Right lobe of liver (tissue), 6 donors: ENCODE data around the gene KCNB1. TPM values are rescaled to one million over a fixed set of nuclear protein-coding genes. Genes with fewer than 3 reads are reported as not detected.

Experiments
- ATAC-seq, 4 donors: fragments of 200-7000 bp; cut with Tn5 transposase; one replicate each; pipeline ENCODE4 v1.9.1; 2020; ENCODE audit warnings: mild to moderate bottlenecking in 4 of 4, moderate library complexity in 4 of 4
- DNase-seq, 3 donors: peaks; one replicate each; pipeline ENCODE4 v3.0.0-alpha.2; 2020
- H3K27ac ChIP-seq, 3 donors: fragments of 200-600 bp; one replicate each; pipeline ENCODE4 v1.8.0; 2022
- H3K27me3 ChIP-seq, 2 donors: fragments of 200-600 bp; one replicate each; pipeline ENCODE4 v1.8.0; 2022
- H3K36me3 ChIP-seq, 4 donors: fragments of 200-600 bp; sonication (generic) in 1 of 4; one replicate each; pipeline versions ENCODE4 v1.5.1 to v1.8.0; 2017 to 2022; ENCODE audit warnings: control low read depth in 1 of 4
- H3K4me1 ChIP-seq, 4 donors: fragments of 200-600 bp; sonication (generic) in 1 of 4; one replicate each; pipeline versions ENCODE4 v1.5.1 to v1.8.0; 2017 to 2022; ENCODE audit warnings: control low read depth in 1 of 4
- H3K4me3 ChIP-seq, 3 donors: fragments of 200-600 bp; one replicate each; pipeline ENCODE4 v1.8.0; 2022
- H3K9me3 ChIP-seq, 4 donors: fragments of 200-600 bp; sonication (generic) in 1 of 4; one replicate each; pipeline versions ENCODE4 v1.5.1 to v1.8.0; 2017 to 2022; ENCODE audit warnings: control low read depth in 1 of 4
- CTCF ChIP-seq, 4 donors: fragments of 200-600 bp in 3 of 4; fragments of 450-650 bp in 1 of 4; IDR thresholded peaks; one replicate each; pipeline versions ENCODE4 v1.5.1 to v1.8.0; 2016 to 2022; ENCODE audit warnings: antibody characterized with exemption in 4 of 4, mild to moderate bottlenecking in 2 of 4
- POLR2A ChIP-seq: fragments of 450-650 bp; IDR thresholded peaks from one replicate; pipeline ENCODE4 v1.6.1; 2017; ENCODE audit warnings: antibody characterized with exemption, mild to moderate bottlenecking
- WGBS: methylation state at CpG from one replicate; pipeline ENCODE4 v1.1.6; 2018; ENCODE audit warnings: low coverage, low lambda C conversion rate; ENCODE audit not compliant: insufficient coverage; ENCODE audit errors: missing lambda C conversion rate; 5-methylcytosine and 5-hydroxymethylcytosine counted together
- intact Hi-C, 2 donors: fragments of 100-400 bp; cut with DNase I; formaldehyde crosslinking; loops; one replicate each; pipeline versions ENCODE4 v1.11.2 to v1.14.1; 2022
- total RNA-seq, 6 experiments: library from RNA; depleted of rRNA in 2 of 6; stranded (reverse); fragments of >200 nt in 2 of 6; fragmentation: NEBNext Ultra II Directional in 3 of 6; extraction: Animal tissue kit (Norgen Biotek cat#: 25700) in 3 of 6; gene quantifications; one replicate each; pipeline versions ENCODE4 v1.1.0 to v1.2.4, GENCODE V29; 2016 to 2023
- donor health status: DM: no; HTN: yes; CAD: no.
- donor health status: DM: no; HTN: no; CAD: no.
- donor health status: DM: no; HTN: no; CAD: no.
- donor health status: DM: no; HTN: yes; CAD: no.
- donor health status: DM: no; HTN: yes; CAD: no.

Gene KCNB1
- total RNA-seq, 6 experiments from 2014 or later, result 1.5 to 8.2 (median 3.8) TPM

- H3K36me3 ChIP-seq, result no peaks in the 10 kb centered on the region
- DNase-seq (no peak), ATAC-seq (no peak)
- no peaks in the 10 kb centered on the region for H3K27me3 ChIP-seq
- WGBS, result 99% methylated on average over 5 of the region's 9 CpGs
- TF ChIP-seq CTCF (IDR thresholded peaks at IDR 0.05) (no peak), POLR2A (no peak)
- peaks cover 0 to 3% (median 1%) of the 10 kb centered on the region in 4 donors for H3K4me1 ChIP-seq
- no peak overlapping the region for H3K4me3 ChIP-seq
- intact Hi-C loops, result no loop called here
- no peaks in the 10 kb centered on the region for H3K9me3 ChIP-seq
- H3K27ac ChIP-seq, result no peak overlapping the region
These were observed 110.3 kb downstream of the KCNB1 start for GRCh38 chr20:49372095-49372734.

GRCh38 chr20:49368596-49368995 is 113.9 kb downstream of the KCNB1 start:
- peaks cover 0 to 14% (median 5%) of the 10 kb centered on the region in 4 donors for H3K4me1 ChIP-seq
- no peaks in the 10 kb centered on the region for H3K27me3 ChIP-seq
- WGBS, result 85% methylated on average over 5 of the region's 5 CpGs
- H3K27ac ChIP-seq, result no peak overlapping the region
- H3K36me3 ChIP-seq, result no peaks in the 10 kb centered on the region
- intact Hi-C loops, result no loop called here
- no peak overlapping the region for H3K4me3 ChIP-seq
- no peak for DNase-seq
- no peaks in the 10 kb centered on the region for H3K9me3 ChIP-seq
- no peak for TF ChIP-seq CTCF (IDR thresholded peaks at IDR 0.05)
- TF ChIP-seq POLR2A, result no peak
- no peak for ATAC-seq

- Histone ChIP-seq H3K9me3 (no peaks in the 10 kb centered on the region), H3K36me3 (no peaks in the 10 kb centered on the region), H3K4me1 (peaks cover 0 to 14% (median 5%) of the 10 kb centered on the region in 4 donors), H3K27me3 (no peaks in the 10 kb centered on the region), H3K4me3 (no peak overlapping the region), H3K27ac (peak overlapping the region in 2 of 3 donors; percentile 59 to 65)
- 8% methylated on average over 4 of the region's 5 CpGs for WGBS
- DNase-seq, result peak; percentile 23 to 72 (median 63)
- ATAC-seq, result peak; percentile 68 to 84 (median 76)
- TF ChIP-seq CTCF (IDR thresholded peaks at IDR 0.05) (no peak), POLR2A (no peak)
- intact Hi-C loops, result no loop called here
These were observed 115.4 kb downstream of the KCNB1 start for GRCh38 chr20:49367113-49367512.

GRCh38 chr20:49366687-49367086 is 115.8 kb downstream of the KCNB1 start:
- intact Hi-C loops, result no loop called here
- Histone ChIP-seq H3K27me3 (no peaks in the 10 kb centered on the region), H3K9me3 (no peaks in the 10 kb centered on the region), H3K36me3 (no peaks in the 10 kb centered on the region), H3K27ac (peak overlapping the region in 2 of 3 donors; percentile 59 to 65), H3K4me1 (peaks cover 0 to 14% (median 5%) of the 10 kb centered on the region in 4 donors), H3K4me3 (no peak overlapping the region)
- DNase-seq (no peak), ATAC-seq (peak; percentile 58 to 74 (median 65))
- TF ChIP-seq CTCF (IDR thresholded peaks at IDR 0.05), result no peak
- 20% methylated on average over 1 of the region's 1 CpG for WGBS
